Measurements from ENCODE around the gene CYBC1.

Gene CYBC1

DNA sequence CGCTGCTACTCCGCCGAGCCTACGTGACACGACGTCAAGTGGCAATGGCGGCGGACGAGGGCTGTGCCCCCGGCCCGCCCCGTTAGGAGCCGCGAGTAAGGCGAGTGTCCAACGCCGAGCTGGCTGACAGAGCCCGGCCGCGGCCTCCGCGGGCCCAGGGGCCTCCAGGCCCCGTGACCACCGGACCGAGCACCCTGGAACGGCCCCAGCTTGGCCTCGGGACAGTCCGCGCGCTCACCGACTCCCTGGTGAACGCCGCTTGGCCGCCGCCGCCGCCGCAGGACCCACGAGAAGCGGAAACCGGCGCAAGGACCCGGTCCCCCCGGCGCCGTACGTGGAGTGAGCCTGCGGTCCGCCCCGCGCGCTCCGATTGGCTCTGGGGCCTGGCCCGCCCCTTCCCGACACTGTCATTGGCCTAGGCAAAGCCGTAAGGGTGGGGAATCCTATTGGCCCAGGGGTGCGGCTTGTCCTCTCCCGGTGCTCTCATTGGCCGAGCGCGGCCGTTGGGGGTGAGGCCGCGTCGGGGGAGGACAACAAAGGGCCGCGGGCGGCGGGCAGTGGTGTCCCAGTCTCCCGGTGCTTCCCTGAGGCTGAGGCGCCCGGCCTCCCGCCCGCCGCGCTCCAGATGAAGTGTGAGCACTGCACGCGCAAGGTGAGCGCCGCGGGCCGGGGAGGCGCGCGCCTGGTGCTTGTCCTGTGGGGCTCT is 7.8 kb upstream of the CYBC1 start, which contains the start of gene NARF (continued):
- peak; percentile 93 for TF ChIP-seq PATZ1 (tag by site-specific recombination; IDR thresholded peaks at IDR 0.05)
- peak; percentile 77 for TF ChIP-seq ZNF391 (tag by site-specific recombination; IDR thresholded peaks at IDR 0.05; ENCODE audit: borderline replicate concordance, low read depth)
- TF ChIP-seq ZNF274 (IDR thresholded peaks at IDR 0.05; ENCODE audit: low read length): no peak
- TF ChIP-seq ZNF274 (tag by site-specific recombination; IDR thresholded peaks at IDR 0.05; ENCODE audit: borderline replicate concordance): no peak
- TF ChIP-seq, protein P1, sequence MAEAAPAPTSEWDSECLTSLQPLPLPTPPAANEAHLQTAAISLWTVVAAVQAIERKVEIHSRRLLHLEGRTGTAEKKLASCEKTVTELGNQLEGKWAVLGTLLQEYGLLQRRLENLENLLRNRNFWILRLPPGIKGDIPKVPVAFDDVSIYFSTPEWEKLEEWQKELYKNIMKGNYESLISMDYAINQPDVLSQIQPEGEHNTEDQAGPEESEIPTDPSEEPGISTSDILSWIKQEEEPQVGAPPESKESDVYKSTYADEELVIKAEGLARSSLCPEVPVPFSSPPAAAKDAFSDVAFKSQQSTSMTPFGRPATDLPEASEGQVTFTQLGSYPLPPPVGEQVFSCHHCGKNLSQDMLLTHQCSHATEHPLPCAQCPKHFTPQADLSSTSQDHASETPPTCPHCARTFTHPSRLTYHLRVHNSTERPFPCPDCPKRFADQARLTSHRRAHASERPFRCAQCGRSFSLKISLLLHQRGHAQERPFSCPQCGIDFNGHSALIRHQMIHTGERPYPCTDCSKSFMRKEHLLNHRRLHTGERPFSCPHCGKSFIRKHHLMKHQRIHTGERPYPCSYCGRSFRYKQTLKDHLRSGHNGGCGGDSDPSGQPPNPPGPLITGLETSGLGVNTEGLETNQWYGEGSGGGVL (tag by site-specific recombination; IDR thresholded peaks at IDR 0.05): no peak
- no peak for TF ChIP-seq ZNF404 (tag by site-specific recombination; IDR thresholded peaks at IDR 0.05)
- TF ChIP-seq ZNF654 (tag by site-specific recombination; IDR thresholded peaks at IDR 0.05; ENCODE audit: low read depth): no peak
- TF ChIP-seq ZNF629 (tag by site-specific recombination; IDR thresholded peaks at IDR 0.05): peak; percentile 46; the same call in 1 of the 2 replicates
- TF ChIP-seq ZNF350 (tag by site-specific recombination; IDR thresholded peaks at IDR 0.05): no peak
- no peak for TF ChIP-seq HOXC10 (CRISPR knock-in tag; IDR thresholded peaks at IDR 0.05)
- no peak for TF ChIP-seq ZNF776 (tag by site-specific recombination; IDR thresholded peaks at IDR 0.05; ENCODE audit: borderline replicate concordance)
- no peak for TF ChIP-seq ZNF571 (tag by site-specific recombination; IDR thresholded peaks at IDR 0.05)

DNA sequence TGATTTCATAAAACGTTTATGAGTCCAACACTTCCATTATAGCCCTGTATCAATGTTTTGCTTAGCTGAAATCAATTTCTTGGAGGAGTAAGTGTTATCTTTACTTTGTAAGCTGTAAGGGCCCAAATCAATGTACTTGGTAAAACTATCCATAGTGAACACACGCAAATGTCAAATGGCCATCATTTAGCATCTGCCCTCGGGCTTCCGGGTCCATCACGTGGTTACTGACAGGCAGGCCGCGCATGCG is 7.3 kb upstream of the CYBC1 start:
- Histone ChIP-seq H3K36me3 (ENCODE audit: control insufficient read depth in 2 of 2, insufficient read depth in 1 of 2, low read length in 2 of 2) (peaks cover 15 to 31% of the 10 kb centered on the region in 2 experiments), H3K27ac (ENCODE audit: extremely low read depth, low read depth, low read length) (peak overlapping the region; percentile 95), H3K9me3 (ENCODE audit: control insufficient read depth, insufficient read depth, low read depth, low read length) (no peaks in the 10 kb centered on the region), H3K4me1 (ENCODE audit: control insufficient read depth, insufficient read depth, low read length) (peaks cover 5% of the 10 kb centered on the region), H3K4me3 (ENCODE audit: low read depth, low read length) (peak overlapping the region; percentile 92)
- CTCF ChIA-PET: interaction anchor here (0.5 to 1.2 kb wide), 2 partner anchors 33 to 88 kb away, joined by 3 to 5 read pairs; no protein-coding TSS in a partner anchor
- TF ChIP-seq BCL11B (tag by site-specific recombination; IDR thresholded peaks at IDR 0.05; ENCODE audit: low read depth): no peak
- no peak for TF ChIP-seq ZNF366 (tag by site-specific recombination; conservative IDR thresholded peaks at IDR 0.05)
- TF ChIP-seq, protein P2, sequence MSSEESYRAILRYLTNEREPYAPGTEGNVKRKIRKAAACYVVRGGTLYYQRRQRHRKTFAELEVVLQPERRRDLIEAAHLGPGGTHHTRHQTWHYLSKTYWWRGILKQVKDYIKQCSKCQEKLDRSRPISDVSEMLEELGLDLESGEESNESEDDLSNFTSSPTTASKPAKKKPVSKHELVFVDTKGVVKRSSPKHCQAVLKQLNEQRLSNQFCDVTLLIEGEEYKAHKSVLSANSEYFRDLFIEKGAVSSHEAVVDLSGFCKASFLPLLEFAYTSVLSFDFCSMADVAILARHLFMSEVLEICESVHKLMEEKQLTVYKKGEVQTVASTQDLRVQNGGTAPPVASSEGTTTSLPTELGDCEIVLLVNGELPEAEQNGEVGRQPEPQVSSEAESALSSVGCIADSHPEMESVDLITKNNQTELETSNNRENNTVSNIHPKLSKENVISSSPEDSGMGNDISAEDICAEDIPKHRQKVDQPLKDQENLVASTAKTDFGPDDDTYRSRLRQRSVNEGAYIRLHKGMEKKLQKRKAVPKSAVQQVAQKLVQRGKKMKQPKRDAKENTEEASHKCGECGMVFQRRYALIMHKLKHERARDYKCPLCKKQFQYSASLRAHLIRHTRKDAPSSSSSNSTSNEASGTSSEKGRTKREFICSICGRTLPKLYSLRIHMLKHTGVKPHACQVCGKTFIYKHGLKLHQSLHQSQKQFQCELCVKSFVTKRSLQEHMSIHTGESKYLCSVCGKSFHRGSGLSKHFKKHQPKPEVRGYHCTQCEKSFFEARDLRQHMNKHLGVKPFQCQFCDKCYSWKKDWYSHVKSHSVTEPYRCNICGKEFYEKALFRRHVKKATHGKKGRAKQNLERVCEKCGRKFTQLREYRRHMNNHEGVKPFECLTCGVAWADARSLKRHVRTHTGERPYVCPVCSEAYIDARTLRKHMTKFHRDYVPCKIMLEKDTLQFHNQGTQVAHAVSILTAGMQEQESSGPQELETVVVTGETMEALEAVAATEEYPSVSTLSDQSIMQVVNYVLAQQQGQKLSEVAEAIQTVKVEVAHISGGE (tag by site-specific recombination; conservative IDR thresholded peaks at IDR 0.05; ENCODE audit: low read depth): no peak
- TF ChIP-seq FEZF1 (tag by site-specific recombination; IDR thresholded peaks at IDR 0.05): peak; percentile 61
- no peak for TF ChIP-seq ZNF660 (tag by site-specific recombination; IDR thresholded peaks at IDR 0.05)
- no peak for TF ChIP-seq ZNF76 (tag by site-specific recombination; IDR thresholded peaks at IDR 0.05; ENCODE audit: borderline replicate concordance, low read depth)
- TF ChIP-seq ZNF600 (tag by site-specific recombination; IDR thresholded peaks at IDR 0.05): no peak
- 0 out of 2 replicates have a peak, but pooled peaks have one; percentile 53 for TF ChIP-seq ZNF501 (tag by site-specific recombination; IDR thresholded peaks at IDR 0.05)
- no peak for TF ChIP-seq ZNF24 (tag by site-specific recombination; IDR thresholded peaks at IDR 0.05)
- TF ChIP-seq KLF9 (tag by site-specific recombination; IDR thresholded peaks at IDR 0.05; ENCODE audit: low read depth): no peak
- no peak for TF ChIP-seq SP7 (tag by site-specific recombination; IDR thresholded peaks at IDR 0.05)
- TF ChIP-seq, protein P3, sequence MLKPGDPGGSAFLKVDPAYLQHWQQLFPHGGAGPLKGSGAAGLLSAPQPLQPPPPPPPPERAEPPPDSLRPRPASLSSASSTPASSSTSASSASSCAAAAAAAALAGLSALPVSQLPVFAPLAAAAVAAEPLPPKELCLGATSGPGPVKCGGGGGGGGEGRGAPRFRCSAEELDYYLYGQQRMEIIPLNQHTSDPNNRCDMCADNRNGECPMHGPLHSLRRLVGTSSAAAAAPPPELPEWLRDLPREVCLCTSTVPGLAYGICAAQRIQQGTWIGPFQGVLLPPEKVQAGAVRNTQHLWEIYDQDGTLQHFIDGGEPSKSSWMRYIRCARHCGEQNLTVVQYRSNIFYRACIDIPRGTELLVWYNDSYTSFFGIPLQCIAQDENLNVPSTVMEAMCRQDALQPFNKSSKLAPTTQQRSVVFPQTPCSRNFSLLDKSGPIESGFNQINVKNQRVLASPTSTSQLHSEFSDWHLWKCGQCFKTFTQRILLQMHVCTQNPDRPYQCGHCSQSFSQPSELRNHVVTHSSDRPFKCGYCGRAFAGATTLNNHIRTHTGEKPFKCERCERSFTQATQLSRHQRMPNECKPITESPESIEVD (tag by site-specific recombination; IDR thresholded peaks at IDR 0.05): no peak
- TF ChIP-seq ZNF830 (tag by site-specific recombination; IDR thresholded peaks at IDR 0.05; ENCODE audit: low read depth): no peak
- TF ChIP-seq ZNF174 (tag by site-specific recombination; IDR thresholded peaks at IDR 0.05): no peak
- TF ChIP-seq WT1 (tag by site-specific recombination; IDR thresholded peaks at IDR 0.05): no peak
- 0 out of 2 replicates have a peak, but pooled peaks have one; percentile 9 for TF ChIP-seq ZNF10 (tag by site-specific recombination; IDR thresholded peaks at IDR 0.05)
- no peak for TF ChIP-seq ZNF202 (tag by site-specific recombination; IDR thresholded peaks at IDR 0.05; ENCODE audit: borderline replicate concordance)
- POLR2A ChIA-PET: interaction anchor here (0.5 to 1.5 kb wide), 4 partner anchors 11 to 131 kb away, joined by 3 to 5 read pairs (median 4); no protein-coding TSS in a partner anchor
